A549 (cell line): Measurements from ENCODE around the gene ST3GAL5.

Source experiments
- HOXB13 ChIP-seq: fragments of 250-450 bp; sonication (Bioruptor Pico); IDR thresholded peaks from 2 replicates; pipeline ENCODE4 v1.5.0; 2020; ENCODE audit warnings: low read depth, mild to moderate bottlenecking, moderate library complexity
- POLR2A ChIP-seq: IDR thresholded peaks from 2 replicates; pipeline ENCODE4 v1.6.1; 2012; ENCODE audit warnings: mild to moderate bottlenecking, low read length
- SMC3 ChIP-seq: fragments of >200 bp; sonication (Bioruptor Twin); formaldehyde crosslinking; IDR thresholded peaks from 3 replicates; pipeline ENCODE4 v1.6.1; 2018; ENCODE audit warnings: inconsistent platforms
- TF ChIP-seq, protein P1 (sequence below): fragments of >200 bp; sonication (Bioruptor Twin); formaldehyde crosslinking; IDR thresholded peaks from 3 replicates; pipeline ENCODE4 v1.5.1; 2016

DNA sequence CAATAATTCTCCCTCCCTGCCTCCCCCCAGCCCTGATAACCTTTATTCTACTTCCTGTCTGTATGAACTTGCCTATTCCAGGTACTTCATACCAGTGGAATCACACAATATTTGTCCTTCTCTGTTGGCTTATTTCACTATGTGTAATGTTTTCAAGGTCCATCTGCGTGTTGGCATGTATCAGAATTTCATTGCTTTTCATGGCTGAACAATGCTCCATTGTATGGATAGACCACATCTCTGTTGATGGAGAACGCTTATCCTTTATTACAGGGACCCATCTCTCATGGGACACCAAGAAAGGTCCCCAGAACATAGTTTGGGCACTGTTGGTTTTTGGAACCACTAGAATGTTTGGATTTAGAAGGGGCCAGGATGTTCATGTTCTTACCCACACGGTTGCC, 94.8 kb downstream of the ST3GAL5 start:
- TF ChIP-seq POLR2A (no peak), SMC3 (no peak), HOXB13 (CRISPR knock-in tag) (no peak)
- TF ChIP-seq, protein P1, sequence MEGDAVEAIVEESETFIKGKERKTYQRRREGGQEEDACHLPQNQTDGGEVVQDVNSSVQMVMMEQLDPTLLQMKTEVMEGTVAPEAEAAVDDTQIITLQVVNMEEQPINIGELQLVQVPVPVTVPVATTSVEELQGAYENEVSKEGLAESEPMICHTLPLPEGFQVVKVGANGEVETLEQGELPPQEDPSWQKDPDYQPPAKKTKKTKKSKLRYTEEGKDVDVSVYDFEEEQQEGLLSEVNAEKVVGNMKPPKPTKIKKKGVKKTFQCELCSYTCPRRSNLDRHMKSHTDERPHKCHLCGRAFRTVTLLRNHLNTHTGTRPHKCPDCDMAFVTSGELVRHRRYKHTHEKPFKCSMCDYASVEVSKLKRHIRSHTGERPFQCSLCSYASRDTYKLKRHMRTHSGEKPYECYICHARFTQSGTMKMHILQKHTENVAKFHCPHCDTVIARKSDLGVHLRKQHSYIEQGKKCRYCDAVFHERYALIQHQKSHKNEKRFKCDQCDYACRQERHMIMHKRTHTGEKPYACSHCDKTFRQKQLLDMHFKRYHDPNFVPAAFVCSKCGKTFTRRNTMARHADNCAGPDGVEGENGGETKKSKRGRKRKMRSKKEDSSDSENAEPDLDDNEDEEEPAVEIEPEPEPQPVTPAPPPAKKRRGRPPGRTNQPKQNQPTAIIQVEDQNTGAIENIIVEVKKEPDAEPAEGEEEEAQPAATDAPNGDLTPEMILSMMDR = no peak
